HepG2 (cell line): ENCODE results near the gene CCDC142. TPM values are rescaled to one million over a fixed set of nuclear protein-coding genes. Genes with fewer than 3 reads are reported as not detected.

Experiments used
- ADNP ChIP-seq: sonication (generic); formaldehyde crosslinking; IDR thresholded peaks from 2 replicates; pipeline ENCODE4 v1.4.0; 2020; ENCODE audit warnings: missing genetic modification reagents
- ATF7 ChIP-seq, 2 experiments: fragments of 450-650 bp in 1 of 2; sonication (generic) in 1 of 2; formaldehyde crosslinking in 1 of 2; IDR thresholded peaks; 2 replicates each; pipeline versions ENCODE4 v1.4.0 to v1.6.1; 2016 to 2020; ENCODE audit warnings: antibody characterized with exemption in 1 of 2, mild to moderate bottlenecking in 1 of 2, missing genetic modification reagents in 1 of 2
- CAMTA2 ChIP-seq: sonication (generic); formaldehyde crosslinking; IDR thresholded peaks from 2 replicates; pipeline ENCODE4 v1.4.0; 2020; ENCODE audit warnings: mild to moderate bottlenecking, missing genetic modification reagents, borderline replicate concordance
- CCDC6 ChIP-seq: sonication (generic); formaldehyde crosslinking; IDR thresholded peaks from 2 replicates; pipeline ENCODE4 v1.8.1; 2022; ENCODE audit warnings: mild to moderate bottlenecking, missing genetic modification reagents, moderate library complexity
- E2F2 ChIP-seq: sonication (generic); formaldehyde crosslinking; IDR thresholded peaks from 2 replicates; pipeline ENCODE4 v1.4.0; 2020; ENCODE audit warnings: missing genetic modification reagents, borderline replicate concordance
- FLYWCH1 ChIP-seq: sonication (generic); formaldehyde crosslinking; IDR thresholded peaks from 2 replicates; pipeline ENCODE4 v1.8.1; 2023; ENCODE audit warnings: mild to moderate bottlenecking, missing genetic modification reagents
- FOXA3 ChIP-seq: IDR thresholded peaks from 2 replicates; pipeline ENCODE4 v1.6.1; 2016; ENCODE audit warnings: missing genetic modification reagents, missing compliant biosample characterization
- MXD1 ChIP-seq: sonication (generic); formaldehyde crosslinking; IDR thresholded peaks from 2 replicates; pipeline ENCODE4 v1.4.0; 2020; ENCODE audit warnings: mild to moderate bottlenecking, missing genetic modification reagents
- MXD3 ChIP-seq: IDR thresholded peaks from 2 replicates; pipeline ENCODE4 v1.6.1; 2016; ENCODE audit warnings: mild to moderate bottlenecking, missing biosample characterization, missing genetic modification reagents
- ONECUT2 ChIP-seq: sonication (generic); formaldehyde crosslinking; IDR thresholded peaks from 2 replicates; pipeline ENCODE4 v1.4.0; 2020; ENCODE audit warnings: missing genetic modification reagents
- POLR2AphosphoS5 ChIP-seq: IDR thresholded peaks from 2 replicates; pipeline ENCODE4 v1.6.1; 2012; ENCODE audit warnings: low read depth, low read length
- SATB2 ChIP-seq: sonication (generic); formaldehyde crosslinking; IDR thresholded peaks from 2 replicates; pipeline ENCODE4 v1.5.0; 2020; ENCODE audit warnings: missing genetic modification reagents
- SIN3A ChIP-seq: IDR thresholded peaks from 2 replicates; pipeline ENCODE4 v1.6.1; 2011; ENCODE audit warnings: low read depth, mild to moderate bottlenecking, control low read depth, low read length, borderline replicate concordance
- SIX1 ChIP-seq: sonication (generic); formaldehyde crosslinking; IDR thresholded peaks from 2 replicates; pipeline ENCODE4 v1.4.0; 2020; ENCODE audit warnings: missing genetic modification reagents, borderline replicate concordance
- SMYD3 ChIP-seq: sonication (generic); formaldehyde crosslinking; IDR thresholded peaks from 2 replicates; pipeline ENCODE4 v1.8.1; 2023; ENCODE audit warnings: mild to moderate bottlenecking, missing genetic modification reagents
- SNAI1 ChIP-seq: sonication (generic); formaldehyde crosslinking; IDR thresholded peaks from 2 replicates; pipeline ENCODE4 v1.5.0; 2020; ENCODE audit warnings: mild to moderate bottlenecking, missing genetic modification reagents, borderline replicate concordance
- SRY ChIP-seq: sonication (generic); formaldehyde crosslinking; IDR thresholded peaks from 2 replicates; pipeline ENCODE4 v1.8.0; 2022; ENCODE audit warnings: mild to moderate bottlenecking, missing genetic modification reagents
- TAF15 ChIP-seq: fragments of 200-400 bp; formaldehyde crosslinking; IDR thresholded peaks from one replicate; pipeline ENCODE4 v1.6.1; 2018; ENCODE audit warnings: mild to moderate bottlenecking, low read depth, low read length; ENCODE audit not compliant: poor library complexity, severe bottlenecking
- TBP ChIP-seq: sonication (generic); formaldehyde crosslinking; IDR thresholded peaks from 2 replicates; pipeline ENCODE4 v1.5.0; 2020; ENCODE audit warnings: missing genetic modification reagents
- ZNF337 ChIP-seq: sonication (generic); formaldehyde crosslinking; IDR thresholded peaks from 2 replicates; pipeline ENCODE4 v1.5.1; 2020; ENCODE audit warnings: missing genetic modification reagents, low read depth, mild to moderate bottlenecking, borderline replicate concordance
- ZNF557 ChIP-seq: sonication (generic); formaldehyde crosslinking; IDR thresholded peaks from 2 replicates; pipeline ENCODE4 v1.4.0; 2020; ENCODE audit warnings: missing genetic modification reagents
- ZNF563 ChIP-seq: sonication (generic); formaldehyde crosslinking; IDR thresholded peaks from 2 replicates; pipeline ENCODE4 v1.8.0; 2022; ENCODE audit warnings: mild to moderate bottlenecking, moderate library complexity, missing genetic modification reagents
- ZNF629 ChIP-seq: sonication (generic); formaldehyde crosslinking; conservative IDR thresholded peaks from 2 replicates; pipeline ENCODE4 v1.5.0; 2020; ENCODE audit warnings: missing genetic modification reagents
- ZNF639 ChIP-seq: conservative IDR thresholded peaks from 2 replicates; pipeline ENCODE4 v1.6.1; 2018; ENCODE audit warnings: missing genetic modification reagents
- ZNF781 ChIP-seq: sonication (generic); formaldehyde crosslinking; IDR thresholded peaks from 2 replicates; pipeline ENCODE4 v1.5.1; 2020; ENCODE audit warnings: borderline replicate concordance, mild to moderate bottlenecking, missing genetic modification reagents; ENCODE audit errors: not compliant biosample characterization
- ZNF816 ChIP-seq: sonication (generic); formaldehyde crosslinking; IDR thresholded peaks from 2 replicates; pipeline ENCODE4 v1.8.0; 2022; ENCODE audit warnings: missing genetic modification reagents, mild to moderate bottlenecking, borderline replicate concordance
- ZNF83 ChIP-seq: sonication (generic); formaldehyde crosslinking; IDR thresholded peaks from 2 replicates; pipeline ENCODE4 v1.4.0; 2020; ENCODE audit warnings: missing genetic modification reagents, mild to moderate bottlenecking, borderline replicate concordance
- polyA plus RNA-seq, 8 experiments: library from polyadenylated mRNA; depleted of rRNA in 3 of 8; stranded (reverse) in 7 of 8; unstranded in 1 of 8; fragments of >200 nt; fragmentation: Illumina TruSeq in 4 of 8; extraction: Trizol in 4 of 8; gene quantifications; 2 replicates each; pipeline versions ENCODE4 v1.2.1 to v1.2.3, GENCODE V29; 2011 to 2016; ENCODE audit warnings: low read depth in 4 of 8, missing spikeins in 1 of 8, mixed read lengths in 1 of 8; ENCODE audit not compliant: insufficient read depth in 1 of 8
- total RNA-seq, 5 experiments: library from RNA; depleted of rRNA; stranded (reverse); fragments of >200 nt; fragmentation: Illumina TruSeq; extraction: Trizol; gene quantifications; 2 replicates each; pipeline ENCODE4 v1.2.3, GENCODE V29; 2016; ENCODE audit warnings: low read depth in 1 of 5

Gene CCDC142
- total and polyA plus RNA-seq, 2 of the 13 experiments (the other 11 are each of a cell fraction or from before 2014, with no cell fraction given): 14.7 to 30.4 TPM

GRCh38 chr2:74502720-74503505 is 20.1 kb upstream of the CCDC142 start (continued):
- no peak; the same call in 1 of the 2 replicates for TF ChIP-seq ONECUT2
- TF ChIP-seq MXD3: peak; percentile 80
- peak; percentile 34 for TF ChIP-seq ZNF781 (CRISPR knock-in tag)
- peak; percentile 90 for TF ChIP-seq ZNF563 (CRISPR knock-in tag)
- TF ChIP-seq ATF7 (IDR thresholded peaks at IDR 0.05): no peak
- TF ChIP-seq ATF7 (CRISPR knock-in tag; IDR thresholded peaks at IDR 0.05): 0 out of 2 replicates have a peak, but pooled peaks have one; percentile 16
- peak; percentile 32; the same call in 1 of the 2 replicates for TF ChIP-seq CAMTA2
- TF ChIP-seq MXD1 (CRISPR knock-in tag): peak; percentile 69
- no peak for TF ChIP-seq ADNP (CRISPR knock-in tag)
- TF ChIP-seq TBP (CRISPR knock-in tag): no peak
- 0 out of 2 replicates have a peak, but pooled peaks have one; percentile 25 for TF ChIP-seq SATB2 (CRISPR knock-in tag)
- peak; percentile 82; the same call in 1 of the 2 replicates for TF ChIP-seq ZNF337 (CRISPR knock-in tag)
- no peak for TF ChIP-seq ZNF639 (CRISPR knock-in tag)
- 0 out of 2 replicates have a peak, but pooled peaks have one; percentile 39 for TF ChIP-seq SNAI1 (CRISPR knock-in tag)
- no peak for TF ChIP-seq ZNF629 (CRISPR knock-in tag)
- TF ChIP-seq SIX1 (CRISPR knock-in tag): no peak
- no peak; the same call in 1 of the 2 replicates for TF ChIP-seq FOXA3 (CRISPR knock-in tag)
- peak; percentile 81 for TF ChIP-seq TAF15
- peak; percentile 96 for TF ChIP-seq E2F2 (CRISPR knock-in tag)
- TF ChIP-seq FLYWCH1 (CRISPR knock-in tag): 0 out of 2 replicates have a peak, but pooled peaks have one; percentile 12
- TF ChIP-seq ZNF83 (CRISPR knock-in tag): no peak
- peak; percentile 88 for TF ChIP-seq SMYD3 (CRISPR knock-in tag)
- 0 out of 2 replicates have a peak, but pooled peaks have one; percentile 65 for TF ChIP-seq SRY (CRISPR knock-in tag)
- 0 out of 2 replicates have a peak, but pooled peaks have one; percentile 9 for TF ChIP-seq ZNF557 (CRISPR knock-in tag)
- TF ChIP-seq ZNF816 (CRISPR knock-in tag): peak; percentile 92; the same call in 1 of the 2 replicates
- no peak for TF ChIP-seq POLR2AphosphoS5
- peak; percentile 36; the same call in 1 of the 2 replicates for TF ChIP-seq CCDC6 (CRISPR knock-in tag)
- TF ChIP-seq SIN3A: peak; percentile 26; the same call in 1 of the 2 replicates
